Measurements from ENCODE around the gene CDYL2. TPM values are rescaled to one million over a fixed set of nuclear protein-coding genes. Genes with fewer than 3 reads are reported as not detected.

Gene CDYL2
- total and polyA plus RNA-seq, 4 experiments from 2014 or later, result 0.91 to 42.4 (median 20.0) TPM

GRCh38 chr16:80682421-80683070 lies 121.9 kb downstream of the CDYL2 start:
- Mint-ChIP-seq H3K9me3 (peaks cover 0 to 7% (median 3%) of the 10 kb centered on the region in 8 donors), H3K36me3 (peaks cover 35 to 59% of the 10 kb centered on the region in 2 donors), H3K4me3 (no peak overlapping the region), H3K27ac (peak overlapping the region in 1 of 7 donors; percentile 8), H3K27me3 (no peaks in the 10 kb centered on the region), H3K4me1 (peaks cover 3 to 12% (median 8%) of the 10 kb centered on the region in 4 donors)
- intact Hi-C loops (cut with micrococcal nuclease), result no loop called here
- no peaks in the 10 kb centered on the region for H3K36me3 ChIP-seq (ENCODE audit: insufficient read depth, low read length)
- ChIA-PET CTCF (ENCODE audit: partially characterized antibody) (no interaction called here), POLR2A (ENCODE audit: partially characterized antibody) (no interaction called here)
- H3K27me3 ChIP-seq (ENCODE audit: insufficient read depth, low read length), result no peaks in the 10 kb centered on the region
- no peaks in the 10 kb centered on the region for H3K4me1 ChIP-seq (ENCODE audit: insufficient read depth, low read length)
- H3K4me3 ChIP-seq (ENCODE audit: low read length in 2 of 2), result no peak overlapping the region
- no peak for DNase-seq
- H3K27ac ChIP-seq (ENCODE audit: low read depth, low read length), result no peak overlapping the region
- H3K9me3 ChIP-seq (ENCODE audit: control insufficient read depth in 1 of 2, low read length in 2 of 2), result no peaks in the 10 kb centered on the region

GRCh38 chr16:80681436-80681835 lies 123.0 kb downstream of the CDYL2 start:
- intact Hi-C loops (cut with micrococcal nuclease), result no loop called here
- Histone ChIP-seq H3K27me3 (ENCODE audit: insufficient read depth, low read length) (no peaks in the 10 kb centered on the region), H3K4me3 (ENCODE audit: low read length in 2 of 2) (no peak overlapping the region), H3K27ac (ENCODE audit: low read depth, low read length) (no peak overlapping the region), H3K4me1 (ENCODE audit: insufficient read depth, low read length) (no peaks in the 10 kb centered on the region), H3K9me3 (ENCODE audit: control insufficient read depth in 1 of 2, low read length in 2 of 2) (no peaks in the 10 kb centered on the region), H3K36me3 (ENCODE audit: insufficient read depth, low read length) (no peaks in the 10 kb centered on the region)
- POLR2A ChIA-PET (ENCODE audit: partially characterized antibody), result no interaction called here
- no peaks in the 10 kb centered on the region for H3K27me3 Mint-ChIP-seq
- peak overlapping the region in 2 of 7 donors; percentile 50 to 54 for H3K27ac Mint-ChIP-seq
- no peak for DNase-seq
- peaks cover 35 to 54% of the 10 kb centered on the region in 2 donors for H3K36me3 Mint-ChIP-seq
- CTCF ChIA-PET (ENCODE audit: partially characterized antibody), result interaction anchor here (1.1 kb wide), 1 partner anchor 70 kb away, joined by 3 read pairs; no protein-coding TSS in a partner anchor
- H3K4me3 Mint-ChIP-seq, result no peak overlapping the region
- peaks cover 5 to 12% (median 8%) of the 10 kb centered on the region in 4 donors for H3K4me1 Mint-ChIP-seq
- peaks cover 0 to 7% (median 3%) of the 10 kb centered on the region in 8 donors for H3K9me3 Mint-ChIP-seq

GRCh38 chr16:80680839-80681238 lies 123.6 kb downstream of the CDYL2 start:
- no peak for DNase-seq
- no peaks in the 10 kb centered on the region for H3K27me3 Mint-ChIP-seq
- H3K36me3 Mint-ChIP-seq, result peaks cover 37 to 60% of the 10 kb centered on the region in 2 donors
- H3K9me3 ChIP-seq (ENCODE audit: control insufficient read depth in 1 of 2, low read length in 2 of 2), result no peaks in the 10 kb centered on the region
- H3K9me3 Mint-ChIP-seq, result peaks cover 0 to 7% (median 3%) of the 10 kb centered on the region in 8 donors
- no peak overlapping the region for H3K27ac Mint-ChIP-seq
- no peak overlapping the region for H3K4me3 Mint-ChIP-seq
- no peaks in the 10 kb centered on the region for H3K27me3 ChIP-seq (ENCODE audit: insufficient read depth, low read length)
- ChIA-PET CTCF (ENCODE audit: partially characterized antibody) (interaction anchor here (1.1 kb wide), 1 partner anchor 70 kb away, joined by 3 read pairs; no protein-coding TSS in a partner anchor), POLR2A (ENCODE audit: partially characterized antibody) (no interaction called here)
- intact Hi-C loops (cut with micrococcal nuclease), result no loop called here
- no peaks in the 10 kb centered on the region for H3K4me1 ChIP-seq (ENCODE audit: insufficient read depth, low read length)
- H3K27ac ChIP-seq (ENCODE audit: low read depth, low read length), result no peak overlapping the region
- H3K36me3 ChIP-seq (ENCODE audit: insufficient read depth, low read length), result no peaks in the 10 kb centered on the region
- peaks cover 6 to 12% (median 8%) of the 10 kb centered on the region in 4 donors for H3K4me1 Mint-ChIP-seq
- no peak overlapping the region for H3K4me3 ChIP-seq (ENCODE audit: low read length in 2 of 2)

GRCh38 chr16:80680046-80680445 lies 124.4 kb downstream of the CDYL2 start:
- H3K9me3 Mint-ChIP-seq, result peaks cover 0 to 7% (median 3%) of the 10 kb centered on the region in 8 donors
- peaks cover 8 to 12% (median 9%) of the 10 kb centered on the region in 4 donors for H3K4me1 Mint-ChIP-seq
- Histone ChIP-seq H3K36me3 (ENCODE audit: insufficient read depth, low read length) (no peaks in the 10 kb centered on the region), H3K27me3 (ENCODE audit: insufficient read depth, low read length) (no peaks in the 10 kb centered on the region), H3K27ac (ENCODE audit: low read depth, low read length) (no peak overlapping the region), H3K9me3 (ENCODE audit: control insufficient read depth in 1 of 2, low read length in 2 of 2) (no peaks in the 10 kb centered on the region), H3K4me3 (ENCODE audit: low read length in 2 of 2) (no peak overlapping the region), H3K4me1 (ENCODE audit: insufficient read depth, low read length) (no peaks in the 10 kb centered on the region)
- H3K4me3 Mint-ChIP-seq, result no peak overlapping the region
- CTCF ChIA-PET (ENCODE audit: partially characterized antibody), result no interaction called here
- no peaks in the 10 kb centered on the region for H3K27me3 Mint-ChIP-seq
- POLR2A ChIA-PET (ENCODE audit: partially characterized antibody), result no interaction called here
- intact Hi-C loops (cut with micrococcal nuclease), result no loop called here
- no peak overlapping the region for H3K27ac Mint-ChIP-seq
- peaks cover 39 to 64% of the 10 kb centered on the region in 2 donors for H3K36me3 Mint-ChIP-seq
- DNase-seq, result no peak

- Histone ChIP-seq H3K9me3 (ENCODE audit: control insufficient read depth in 1 of 2, low read length in 2 of 2) (no peaks in the 10 kb centered on the region), H3K4me3 (ENCODE audit: low read length in 2 of 2) (no peak overlapping the region), H3K27me3 (ENCODE audit: insufficient read depth, low read length) (no peaks in the 10 kb centered on the region), H3K4me1 (ENCODE audit: insufficient read depth, low read length) (no peaks in the 10 kb centered on the region), H3K27ac (ENCODE audit: low read depth, low read length) (no peak overlapping the region), H3K36me3 (ENCODE audit: insufficient read depth, low read length) (no peaks in the 10 kb centered on the region)
- peaks cover 7 to 14% (median 9%) of the 10 kb centered on the region in 4 donors for H3K4me1 Mint-ChIP-seq
- no peak for DNase-seq
- H3K9me3 Mint-ChIP-seq, result peaks cover 0 to 6% (median 3%) of the 10 kb centered on the region in 8 donors
- H3K4me3 Mint-ChIP-seq, result no peak overlapping the region
- ChIA-PET POLR2A (ENCODE audit: partially characterized antibody) (no interaction called here), CTCF (ENCODE audit: partially characterized antibody) (no interaction called here)
- intact Hi-C loops (cut with micrococcal nuclease), result no loop called here
- H3K27ac Mint-ChIP-seq, result no peak overlapping the region
- H3K36me3 Mint-ChIP-seq, result peaks cover 17 to 44% of the 10 kb centered on the region in 2 donors
- H3K27me3 Mint-ChIP-seq, result no peaks in the 10 kb centered on the region
These were observed 129.5 kb downstream of the CDYL2 start for GRCh38 chr16:80674884-80675283.

- H3K27ac ChIP-seq (ENCODE audit: low read depth, low read length), result no peak overlapping the region
- CTCF ChIA-PET (ENCODE audit: partially characterized antibody), result no interaction called here
- H3K27ac Mint-ChIP-seq, result no peak overlapping the region
- no peak overlapping the region for H3K4me3 Mint-ChIP-seq
- peaks cover 7 to 14% (median 12%) of the 10 kb centered on the region in 4 donors for H3K4me1 Mint-ChIP-seq
- no peaks in the 10 kb centered on the region for H3K27me3 ChIP-seq (ENCODE audit: insufficient read depth, low read length)
- no peaks in the 10 kb centered on the region for H3K36me3 ChIP-seq (ENCODE audit: insufficient read depth, low read length)
- no peaks in the 10 kb centered on the region for H3K9me3 ChIP-seq (ENCODE audit: control insufficient read depth in 1 of 2, low read length in 2 of 2)
- POLR2A ChIA-PET (ENCODE audit: partially characterized antibody), result no interaction called here
- DNase-seq, result no peak
- H3K27me3 Mint-ChIP-seq, result no peaks in the 10 kb centered on the region
- peaks cover 10 to 43% of the 10 kb centered on the region in 2 donors for H3K36me3 Mint-ChIP-seq
- no peak overlapping the region for H3K4me3 ChIP-seq (ENCODE audit: low read length in 2 of 2)
- intact Hi-C loops (cut with micrococcal nuclease), result no loop called here
- peaks cover 0 to 3% (median 0%) of the 10 kb centered on the region in 8 donors for H3K9me3 Mint-ChIP-seq
- no peaks in the 10 kb centered on the region for H3K4me1 ChIP-seq (ENCODE audit: insufficient read depth, low read length)
These were observed 132.0 kb downstream of the CDYL2 start for GRCh38 chr16:80672379-80672778.

GRCh38 chr16:80671281-80671849 lies 133.0 kb downstream of the CDYL2 start:
- H3K27me3 ChIP-seq (ENCODE audit: insufficient read depth, low read length), result no peaks in the 10 kb centered on the region
- Mint-ChIP-seq H3K27me3 (no peaks in the 10 kb centered on the region), H3K27ac (peak overlapping the region in 1 of 7 donors; percentile 16), H3K4me3 (no peak overlapping the region), H3K4me1 (peaks cover 7 to 14% (median 11%) of the 10 kb centered on the region in 4 donors), H3K9me3 (peaks cover 0 to 3% (median 0%) of the 10 kb centered on the region in 8 donors), H3K36me3 (peaks cover 10 to 43% of the 10 kb centered on the region in 2 donors)
- H3K9me3 ChIP-seq (ENCODE audit: control insufficient read depth in 1 of 2, low read length in 2 of 2), result no peaks in the 10 kb centered on the region
- intact Hi-C loops (cut with micrococcal nuclease), result no loop called here
- DNase-seq, result no peak
- H3K4me3 ChIP-seq (ENCODE audit: low read length in 2 of 2), result no peak overlapping the region
- no peaks in the 10 kb centered on the region for H3K36me3 ChIP-seq (ENCODE audit: insufficient read depth, low read length)
- H3K4me1 ChIP-seq (ENCODE audit: insufficient read depth, low read length), result no peaks in the 10 kb centered on the region
- H3K27ac ChIP-seq (ENCODE audit: low read depth, low read length), result no peak overlapping the region
- ChIA-PET CTCF (ENCODE audit: partially characterized antibody) (no interaction called here), POLR2A (ENCODE audit: partially characterized antibody) (no interaction called here)

Data from CD4-positive, alpha-beta memory T cell (primary cell).